ENCODE data around the gene PIK3R2.

DNA sequence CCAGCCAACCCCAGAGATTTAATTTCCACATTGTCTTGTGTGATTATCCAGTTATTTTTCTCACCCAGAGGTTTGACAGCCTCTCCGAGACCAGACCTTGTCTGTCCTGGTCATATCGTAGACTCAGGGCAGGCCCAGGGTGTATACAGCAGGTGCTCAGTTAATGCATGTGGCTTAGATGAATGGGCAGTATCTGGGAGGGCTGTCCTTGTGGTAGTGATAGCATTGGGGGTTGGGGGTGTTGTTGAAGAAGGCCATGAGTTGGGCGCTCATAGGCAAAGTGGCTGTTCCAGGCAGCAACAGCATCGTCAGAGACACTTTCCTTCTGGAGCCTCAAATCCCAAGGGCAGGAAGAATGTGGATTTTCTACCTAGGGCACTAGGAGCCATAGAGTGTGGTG lies 38.5 kb upstream of the PIK3R2 start:
- TF ChIP-seq, protein P1, sequence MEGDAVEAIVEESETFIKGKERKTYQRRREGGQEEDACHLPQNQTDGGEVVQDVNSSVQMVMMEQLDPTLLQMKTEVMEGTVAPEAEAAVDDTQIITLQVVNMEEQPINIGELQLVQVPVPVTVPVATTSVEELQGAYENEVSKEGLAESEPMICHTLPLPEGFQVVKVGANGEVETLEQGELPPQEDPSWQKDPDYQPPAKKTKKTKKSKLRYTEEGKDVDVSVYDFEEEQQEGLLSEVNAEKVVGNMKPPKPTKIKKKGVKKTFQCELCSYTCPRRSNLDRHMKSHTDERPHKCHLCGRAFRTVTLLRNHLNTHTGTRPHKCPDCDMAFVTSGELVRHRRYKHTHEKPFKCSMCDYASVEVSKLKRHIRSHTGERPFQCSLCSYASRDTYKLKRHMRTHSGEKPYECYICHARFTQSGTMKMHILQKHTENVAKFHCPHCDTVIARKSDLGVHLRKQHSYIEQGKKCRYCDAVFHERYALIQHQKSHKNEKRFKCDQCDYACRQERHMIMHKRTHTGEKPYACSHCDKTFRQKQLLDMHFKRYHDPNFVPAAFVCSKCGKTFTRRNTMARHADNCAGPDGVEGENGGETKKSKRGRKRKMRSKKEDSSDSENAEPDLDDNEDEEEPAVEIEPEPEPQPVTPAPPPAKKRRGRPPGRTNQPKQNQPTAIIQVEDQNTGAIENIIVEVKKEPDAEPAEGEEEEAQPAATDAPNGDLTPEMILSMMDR (IDR thresholded peaks at IDR 0.05), result no peak
- no peak for TF ChIP-seq POLR2A (IDR thresholded peaks at IDR 0.05)
